Endothelial cell of coronary artery (primary cell): ENCODE results near the gene RPS3A. TPM values are rescaled to one million over a fixed set of nuclear protein-coding genes. Genes with fewer than 3 reads are reported as not detected.

Experiments
- total RNA-seq: library from RNA; depleted of rRNA; stranded (reverse); fragments of >200 nt; gene quantifications from 2 replicates; pipeline ENCODE4 v1.2.3, GENCODE V29; 2014

RPS3A gene
- 2,805 and 2,951 TPM in 2 replicates for total RNA-seq

GRCh38 chr4:151099229-151099975 is at the start of gene RPS3A:
RPS3A (plus strand) TSS chr4:151099628; CDS start chr4:151099653, 25 bp downstream.

Other genes starting within 250 kb of the RPS3A start
- 36.0 and 46.4 TPM in 2 replicates for gene LRBA, start 84.3 kb upstream of the RPS3A start, total RNA-seq
- not detected in 2 replicates for gene PRSS48, start 177.5 kb downstream of the RPS3A start, total RNA-seq
- gene SH3D19, start 226.0 kb downstream of the RPS3A start, total RNA-seq = 29.5 and 39.7 TPM in 2 replicates